HUDEP-2 (cell line): ENCODE data around the gene PADI2.

Experiments used
- DNase-seq, 76 experiments: peaks; one replicate each; lab custom pipeline; 2025; ENCODE audit not compliant: unreplicated experiment in 76 of 76; lab: John Stamatoyannopoulos, UW

PADI2 gene

DNA sequence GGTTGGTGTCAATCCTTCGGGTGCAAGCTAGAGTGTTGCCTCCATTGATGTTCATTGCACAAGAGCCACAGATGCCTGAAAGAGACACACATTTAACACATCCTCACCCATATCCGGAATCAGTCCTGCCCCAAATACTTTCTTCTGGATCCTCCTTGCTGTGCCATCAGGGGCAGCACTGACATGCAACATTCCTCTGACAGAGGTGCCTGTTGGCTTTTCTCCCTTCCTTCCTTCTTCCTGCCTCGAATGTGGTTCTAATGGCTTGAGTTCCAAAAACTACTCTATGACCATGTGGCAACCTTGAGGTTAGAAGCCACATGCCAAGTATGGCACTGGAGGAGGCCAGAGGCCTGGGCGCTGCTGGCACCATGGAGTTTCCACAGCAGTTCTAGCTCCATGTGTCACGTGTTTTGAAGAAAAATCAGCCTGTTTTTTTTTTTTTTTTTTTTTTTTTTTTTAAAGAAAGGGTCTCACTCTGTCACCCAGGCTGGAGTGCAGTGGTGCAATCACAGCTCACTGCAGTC is 90.5 kb downstream of the PADI2 start:
- no peak for DNase-seq

DNA sequence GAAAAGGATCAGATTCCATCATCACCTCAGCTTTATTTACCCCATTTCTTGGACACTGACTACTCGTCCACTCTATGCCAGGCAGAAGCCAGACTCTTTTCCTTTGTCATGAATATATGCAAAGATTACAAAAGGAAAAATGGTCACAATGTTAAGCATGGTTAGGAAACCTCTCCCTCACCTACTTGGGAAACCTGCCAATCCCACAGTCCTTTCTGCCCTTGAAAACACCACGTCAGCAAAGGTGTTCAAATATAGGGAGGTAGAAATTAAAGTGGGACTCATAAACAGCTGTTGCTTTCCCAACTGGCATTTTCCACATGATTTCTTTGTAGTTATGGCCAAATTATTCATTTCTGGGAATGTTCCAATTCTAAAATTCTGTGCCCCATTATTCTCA is 91.4 kb downstream of the PADI2 start:
- DNase-seq: no peak

DNA sequence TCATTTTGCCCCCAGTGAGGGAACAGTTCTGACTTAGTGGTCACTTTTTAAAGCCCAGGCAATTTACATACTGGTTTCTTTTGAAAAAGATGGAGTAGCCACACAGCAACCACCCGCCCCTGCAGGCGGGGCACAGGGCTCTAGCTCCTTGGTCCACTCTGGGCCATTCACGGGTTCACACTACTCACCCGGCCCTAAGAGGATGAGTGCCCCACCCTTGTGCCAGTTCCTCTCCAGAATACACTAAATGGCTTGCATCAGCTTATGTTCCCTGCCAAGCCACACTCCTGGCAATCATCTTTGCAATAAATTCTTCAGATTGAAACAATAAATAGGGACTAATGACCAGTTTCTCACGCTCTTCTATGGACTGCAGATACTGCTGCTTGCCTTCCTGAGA is 91.8 kb downstream of the PADI2 start:
- DNase-seq: no peak

DNA sequence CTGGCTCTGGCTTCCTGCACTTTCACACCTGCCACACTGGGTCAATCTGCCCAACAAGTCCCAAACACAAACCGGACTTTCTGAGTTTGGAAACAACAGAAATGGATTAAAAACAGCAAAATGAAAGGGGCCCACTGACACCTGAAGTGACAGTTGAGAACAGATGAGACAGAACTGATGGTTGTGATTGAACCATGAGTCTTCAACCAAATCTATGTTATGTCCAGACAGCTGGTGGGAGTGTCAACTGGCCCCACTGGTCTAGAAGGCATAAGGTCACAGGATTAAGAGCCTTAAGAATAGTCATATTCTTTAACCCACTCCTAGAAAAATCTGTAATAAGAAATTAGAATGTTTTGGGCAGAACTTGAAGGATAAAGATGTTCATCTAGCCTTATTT is 94.5 kb downstream of the PADI2 start:
- DNase-seq: no peak

DNA sequence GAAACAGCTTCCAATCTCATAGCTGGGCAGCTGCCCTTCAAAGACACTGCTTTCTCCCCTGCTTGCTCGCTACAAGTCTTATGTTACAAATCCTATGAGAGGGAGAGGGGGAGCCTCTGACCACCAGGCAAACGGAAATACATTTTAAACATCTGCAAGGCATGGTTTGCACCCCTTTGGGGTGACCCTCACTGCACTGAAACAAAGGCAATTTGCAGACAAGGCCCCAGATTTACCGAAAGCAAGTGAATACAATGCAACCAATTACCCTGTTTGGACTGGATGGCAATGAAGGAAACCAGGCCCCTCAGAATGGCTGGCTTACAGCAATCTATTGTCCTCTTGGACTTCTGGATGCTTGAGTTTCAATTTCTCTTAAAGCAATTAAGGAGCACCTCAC is 95.7 kb downstream of the PADI2 start:
- DNase-seq: no peak

DNA sequence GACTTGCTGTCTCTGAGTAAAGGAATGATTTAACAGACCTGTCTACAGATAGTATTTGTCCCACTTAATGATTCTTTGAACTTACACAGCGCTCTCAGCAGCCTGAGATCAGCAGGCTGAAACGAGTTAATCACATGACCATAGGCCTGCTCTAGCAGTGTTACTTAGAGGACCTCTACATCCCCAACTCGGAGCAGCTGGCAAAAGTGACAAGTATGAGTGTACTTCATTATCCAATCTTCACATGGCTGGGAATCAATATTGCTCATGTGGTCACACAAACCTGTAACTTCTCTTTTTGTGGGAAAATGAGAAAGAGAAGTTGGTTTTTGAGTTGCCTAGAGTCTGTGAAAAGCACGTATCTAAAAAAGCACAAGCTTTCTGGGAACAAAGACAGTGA is 96.1 kb downstream of the PADI2 start:
- DNase-seq: no peak

DNA sequence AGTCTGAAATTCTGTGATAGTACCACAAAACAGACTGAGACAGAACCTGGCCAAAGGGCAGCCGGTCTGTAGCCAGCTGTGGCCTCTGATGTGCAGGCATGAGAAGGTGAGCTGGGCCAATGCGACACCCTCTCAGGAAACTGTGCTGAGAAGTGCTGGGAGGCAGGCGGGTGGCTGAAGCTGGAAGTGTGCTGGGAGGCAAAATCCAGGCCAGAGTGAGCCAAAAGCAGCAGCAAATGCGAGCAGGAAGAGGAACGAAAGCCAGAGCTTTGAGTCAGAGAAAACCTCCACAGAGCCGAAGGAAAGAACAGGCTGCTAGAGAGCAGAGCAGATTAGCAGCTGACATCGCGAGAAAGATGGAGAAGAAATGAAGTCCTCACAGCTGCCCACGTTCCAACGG is 97.4 kb downstream of the PADI2 start:
- DNase-seq: no peak

DNA sequence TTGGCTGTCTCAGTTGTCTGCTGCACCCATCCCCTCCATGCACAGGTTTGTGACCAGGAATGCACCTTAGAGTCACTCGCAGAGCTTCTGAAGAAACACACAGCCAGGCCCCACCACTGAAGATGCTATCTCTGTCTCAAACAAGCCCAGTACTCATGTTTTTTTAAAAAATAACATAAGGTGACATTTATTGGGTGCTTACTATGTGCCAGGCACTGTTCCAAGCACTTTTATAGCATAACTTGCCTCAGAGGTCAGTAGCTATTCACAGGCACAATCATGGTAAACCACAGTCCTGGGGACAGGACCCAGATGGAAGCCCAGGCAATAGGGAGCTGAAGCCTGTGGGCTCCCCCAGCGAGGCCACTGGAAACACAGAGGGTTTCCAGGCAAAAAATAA is 98.7 kb downstream of the PADI2 start:
- no peak for DNase-seq

DNA sequence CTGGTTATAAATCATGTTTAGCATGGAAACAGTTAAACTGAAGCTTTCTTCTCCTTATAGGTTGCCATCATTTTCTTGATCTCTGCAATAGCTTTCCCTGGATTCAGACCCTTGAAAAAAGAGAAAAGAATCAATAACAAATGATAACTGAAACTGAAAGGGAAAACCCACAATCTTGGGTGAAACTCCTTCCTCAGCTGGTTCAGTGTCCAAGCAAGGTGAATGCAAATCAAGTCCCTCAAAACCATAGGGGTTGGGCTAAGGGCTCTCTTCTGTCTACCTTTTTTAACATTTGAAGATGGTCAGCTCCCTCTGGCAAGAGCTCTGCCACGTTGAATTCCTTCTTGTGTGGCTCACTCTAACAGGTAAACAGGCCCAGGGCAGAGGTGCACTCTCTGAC is 100.4 kb downstream of the PADI2 start:
- no peak for DNase-seq

DNA sequence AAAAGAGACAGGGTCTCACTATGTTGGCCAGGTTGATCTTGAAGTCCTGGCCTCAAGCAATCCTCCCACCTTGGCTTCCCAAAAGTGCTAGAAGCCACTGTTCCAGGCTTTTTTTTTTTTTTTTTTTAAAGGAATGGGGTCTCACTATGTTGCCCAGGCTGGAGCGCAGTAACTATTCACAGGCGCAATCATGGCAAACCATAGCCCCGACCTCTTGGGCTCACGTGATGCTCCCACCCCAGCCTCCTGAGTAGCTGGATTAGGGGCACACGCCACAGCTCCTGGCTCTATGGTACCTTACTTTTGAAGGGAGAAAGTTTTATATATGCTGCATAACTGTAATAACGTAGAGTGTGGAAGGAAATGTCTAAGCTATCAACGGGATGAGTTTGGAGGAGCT is 101.8 kb downstream of the PADI2 start:
- no peak for DNase-seq
